ENCODE measurements around the gene TP53I3. TPM values are rescaled to one million over a fixed set of nuclear protein-coding genes. Genes with fewer than 3 reads are reported as not detected.

The TP53I3 gene
- total RNA-seq, 1 donor from 2014 or later = 15.4 TPM

GRCh38 chr2:24075259-24075658 is 9.4 kb downstream of the TP53I3 start:
- ATAC-seq (ENCODE audit: poor library complexity) = no peak
- no peak for DNase-seq
- intact Hi-C loops (cut with DNase I) = loop anchor here (5.0 kb wide), 1 partner anchor 148 kb away; the partner anchor contains the start of gene ATAD2B

- intact Hi-C loops (cut with DNase I) = no loop called here
- ATAC-seq (ENCODE audit: poor library complexity) (no peak), DNase-seq (no peak)
Observed at GRCh38 chr2:24073816-24074215, 10.8 kb downstream of the TP53I3 start.

DNA sequence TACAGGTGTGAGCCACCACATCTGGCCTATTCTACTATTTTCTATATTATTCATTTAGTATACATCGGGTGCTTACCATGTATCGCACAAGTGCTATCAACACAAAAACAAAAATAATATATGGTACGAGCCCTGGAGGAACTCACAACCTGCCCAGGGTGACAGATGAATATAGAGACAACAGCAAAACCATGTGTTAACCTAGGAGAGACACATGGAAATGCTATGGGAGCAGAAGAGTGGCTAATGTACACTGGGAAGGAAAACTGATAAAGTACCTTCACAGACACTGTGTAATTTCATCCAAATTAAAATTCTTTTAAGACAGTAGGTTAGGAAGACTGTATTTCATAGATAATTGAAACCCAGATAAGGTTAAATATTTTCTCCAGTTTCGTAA is 12.4 kb downstream of the TP53I3 start:
- no peak for DNase-seq
- intact Hi-C loops (cut with DNase I) = no loop called here
- ATAC-seq (ENCODE audit: poor library complexity) = no peak

- intact Hi-C loops (cut with DNase I) = no loop called here
- DNase-seq (no peak), ATAC-seq (ENCODE audit: poor library complexity) (no peak)
Observed at GRCh38 chr2:24065341-24065740, 19.3 kb downstream of the TP53I3 start.

DNA sequence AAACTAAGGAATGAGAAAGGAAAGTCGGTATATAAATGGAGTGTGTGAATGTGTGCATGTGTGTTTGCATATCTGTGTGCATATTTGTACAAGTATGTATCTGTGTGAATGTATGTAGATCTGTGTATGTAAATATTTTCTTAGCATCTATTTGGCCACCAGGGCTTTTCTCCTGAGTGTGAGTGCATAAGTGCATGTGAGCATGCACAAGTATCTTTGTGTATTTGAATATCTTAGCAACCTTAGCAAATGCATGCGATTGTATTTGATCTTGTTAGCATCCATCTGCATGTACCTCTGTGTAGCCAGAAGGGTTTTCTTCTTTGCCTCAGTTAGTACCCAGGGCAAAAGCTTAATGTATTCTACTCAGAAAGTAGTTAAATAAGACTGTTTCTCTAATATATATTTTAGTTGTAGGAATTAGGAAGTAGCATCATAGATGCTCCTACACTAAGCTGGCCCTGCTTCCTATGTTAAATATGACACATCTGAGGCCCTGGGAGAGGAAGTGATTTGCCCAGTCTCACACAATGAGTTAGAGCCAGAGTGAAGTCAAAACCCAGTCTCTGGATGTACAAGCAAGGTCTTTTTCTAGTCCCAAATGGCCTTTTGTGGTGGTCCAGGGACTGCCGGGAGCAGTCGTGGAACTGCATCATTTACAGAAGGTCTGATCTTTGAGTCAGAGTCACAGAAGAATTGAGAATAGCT is 25.9 kb downstream of the TP53I3 start:
- ATAC-seq (ENCODE audit: poor library complexity) (no peak), DNase-seq (no peak)
- intact Hi-C loops (cut with DNase I) = no loop called here

DNA sequence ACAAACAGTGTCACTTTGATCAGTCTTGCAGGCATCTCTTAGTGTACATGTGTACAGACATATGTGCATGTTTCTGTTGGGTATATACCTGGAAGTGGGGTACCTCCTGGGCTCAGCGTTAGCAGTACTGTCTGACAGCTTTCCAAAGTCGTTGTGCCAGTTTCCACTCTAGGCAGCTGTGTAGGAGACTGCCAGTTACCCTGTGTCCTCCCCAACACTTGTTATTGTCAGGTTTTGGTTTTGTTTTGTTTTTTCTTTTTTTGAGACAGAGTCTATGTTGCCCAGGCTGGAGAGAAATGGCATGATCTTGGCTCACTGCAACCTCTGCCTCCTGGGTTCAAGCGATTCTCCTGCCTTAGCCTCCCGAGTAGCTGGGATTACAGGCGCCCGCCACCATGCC is 28.9 kb downstream of the TP53I3 start:
- ATAC-seq (ENCODE audit: poor library complexity) (no peak), DNase-seq (no peak)
- intact Hi-C loops (cut with DNase I) = no loop called here

DNA sequence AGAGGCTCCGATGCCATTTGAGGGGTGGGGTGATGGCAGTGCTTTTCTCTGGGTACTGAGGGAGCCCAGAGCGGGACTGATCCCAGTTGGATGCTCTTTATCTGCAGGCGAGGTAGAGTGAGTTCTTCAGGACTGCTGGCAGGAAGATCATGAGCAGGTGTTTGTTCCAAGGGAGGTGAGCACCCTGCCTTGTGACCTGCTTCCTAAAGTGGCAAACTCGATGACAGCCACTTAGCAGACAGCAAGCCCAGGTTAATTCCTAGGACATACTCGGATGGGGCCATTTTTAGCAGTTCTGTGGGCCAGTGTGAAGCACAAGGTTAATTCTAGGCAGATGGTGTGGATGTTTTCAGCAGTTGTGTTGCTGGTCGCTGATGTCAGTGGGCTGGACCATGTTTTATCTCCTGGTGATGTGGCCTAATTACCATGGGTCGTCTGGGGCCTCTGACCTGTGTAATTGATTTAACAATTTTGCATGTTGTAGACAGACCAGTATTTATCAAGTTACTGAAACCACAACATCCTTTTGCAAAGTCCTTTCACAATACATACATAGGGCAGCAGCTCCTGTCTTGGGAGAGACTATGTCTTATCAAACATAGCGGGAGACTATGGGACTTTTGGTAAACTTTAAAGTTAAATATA is 30.1 kb downstream of the TP53I3 start:
- no peak for ATAC-seq (ENCODE audit: poor library complexity)

GRCh38 chr2:24052951-24053350 is 31.7 kb downstream of the TP53I3 start:
- ATAC-seq (ENCODE audit: poor library complexity) = no peak
- intact Hi-C loops (cut with DNase I) = no loop called here

More for the DNA sequence above, 30.1 kb downstream of the TP53I3 start:
- DNase-seq = no peak
- intact Hi-C loops (cut with DNase I) = no loop called here

DNA sequence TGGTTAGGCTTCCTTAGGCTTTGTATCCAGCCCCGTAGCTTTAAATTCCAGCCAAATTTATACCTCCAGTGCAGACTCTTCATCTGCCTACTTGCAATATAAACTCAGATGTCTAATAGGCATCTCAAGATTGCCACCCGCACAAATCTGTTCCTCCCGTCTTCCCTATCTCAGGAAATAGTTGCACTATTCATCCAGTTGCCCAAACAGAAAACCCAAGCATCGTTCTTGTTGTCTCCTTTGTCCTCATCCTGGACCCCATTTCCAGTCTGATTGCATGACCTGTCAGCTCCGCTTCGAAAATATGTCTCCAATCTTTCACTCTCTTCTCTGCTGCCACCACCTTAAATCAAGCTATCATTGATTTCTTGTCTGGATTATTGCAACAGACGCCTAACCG is 32.8 kb downstream of the TP53I3 start:
- ATAC-seq (ENCODE audit: poor library complexity) = no peak
- DNase-seq = no peak
- intact Hi-C loops (cut with DNase I) = no loop called here

More at GRCh38 chr2:24052951-24053350, 31.7 kb downstream of the TP53I3 start:
- no peak for DNase-seq

- intact Hi-C loops (cut with DNase I) = no loop called here
- ATAC-seq (ENCODE audit: poor library complexity) (peak; percentile 13), DNase-seq (peak; percentile 56)
Observed at GRCh38 chr2:24050041-24050979, 34.3 kb downstream of the TP53I3 start.

DNA sequence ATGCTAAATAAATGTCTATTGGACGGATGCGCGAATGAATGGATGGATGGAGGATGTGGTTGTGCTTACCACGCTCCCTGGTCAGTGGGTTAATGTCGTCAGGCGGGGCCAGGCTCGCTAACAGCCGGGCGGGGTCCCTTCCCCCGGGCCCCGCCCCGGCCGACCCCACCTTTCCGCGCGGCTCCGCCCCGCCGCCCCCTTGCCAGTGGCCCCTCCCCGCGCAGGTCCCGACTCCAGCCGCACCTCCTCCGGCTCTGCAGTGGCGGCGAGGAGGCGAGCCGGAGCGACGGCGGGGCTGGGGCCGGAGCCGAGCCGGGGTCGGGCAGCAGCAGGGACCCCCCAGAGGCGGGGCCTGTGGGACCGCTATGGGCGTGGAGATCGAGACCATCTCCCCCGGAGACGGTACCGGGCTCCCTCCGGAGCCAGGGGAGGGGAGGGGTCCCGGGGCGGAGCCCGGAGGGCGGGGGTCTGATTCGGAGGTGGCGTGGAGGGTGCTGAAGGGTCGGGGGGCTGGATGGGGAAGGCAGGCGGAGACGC is 35.1 kb downstream of the TP53I3 start, which contains the start of gene FKBP1B:
TSS of gene FKBP1B (plus strand) at position 257 of the 537 bp plus-strand sequence. CDS start at position 366, 109 bp downstream.
- intact Hi-C loops (cut with DNase I) = no loop called here
- ATAC-seq (ENCODE audit: poor library complexity) = peak; percentile 44

DNA sequence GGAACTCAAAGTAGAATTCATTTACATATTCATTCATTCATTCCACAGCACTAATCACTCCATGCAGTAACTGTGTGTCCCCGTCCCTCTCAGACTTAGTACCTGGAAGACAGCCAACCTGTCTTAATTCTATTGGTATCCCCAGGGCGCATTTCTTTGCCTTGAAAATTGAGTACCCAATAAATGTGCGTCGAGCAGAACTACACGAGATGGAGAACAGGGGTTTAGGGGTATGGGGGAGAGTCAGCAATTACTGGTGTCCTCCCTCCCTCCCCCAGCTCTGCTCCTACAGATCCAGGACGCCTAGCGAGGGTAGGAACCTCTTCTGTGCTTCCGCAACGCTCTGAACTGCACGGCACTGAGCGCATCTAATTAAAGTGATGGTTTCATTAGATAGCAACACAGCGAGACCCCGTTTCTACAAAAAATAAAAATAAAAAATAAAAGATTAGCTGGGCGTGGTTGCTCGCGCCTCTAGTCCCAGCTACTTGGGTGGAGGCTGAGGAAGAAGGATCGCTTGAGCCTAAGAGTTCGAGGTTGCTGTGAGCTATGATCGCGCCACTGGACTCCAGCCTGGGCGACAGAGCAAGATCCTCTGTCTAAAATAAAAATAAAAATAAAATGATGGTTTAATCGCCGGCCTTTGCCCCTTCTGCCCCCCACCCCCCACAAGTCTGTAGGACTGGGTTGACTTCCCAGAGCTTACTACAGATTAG is 35.7 kb downstream of the TP53I3 start:
- intact Hi-C loops (cut with DNase I) = no loop called here
- ATAC-seq (ENCODE audit: poor library complexity) (no peak), DNase-seq (no peak)

More for the DNA sequence above, 35.1 kb downstream of the TP53I3 start, which contains the start of gene FKBP1B:
- DNase-seq = peak; percentile 70

- ATAC-seq (ENCODE audit: poor library complexity) (no peak), DNase-seq (no peak)
- intact Hi-C loops (cut with DNase I) = no loop called here
Observed at GRCh38 chr2:24047703-24048033, 37.0 kb downstream of the TP53I3 start.

- intact Hi-C loops (cut with DNase I) = no loop called here
- peak; percentile 96 for DNase-seq
- ATAC-seq (ENCODE audit: poor library complexity) = peak; percentile 99
Observed at GRCh38 chr2:24046930-24047702, 37.5 kb downstream of the TP53I3 start, which contains the start of gene WDCP. TSS of gene WDCP (minus strand) at chr2:24047391. CDS start at chr2:24039494, 7,897 bp downstream.

GRCh38 chr2:24046599-24046929 is 38.1 kb downstream of the TP53I3 start:
- DNase-seq (no peak), ATAC-seq (ENCODE audit: poor library complexity) (no peak)
- intact Hi-C loops (cut with DNase I) = no loop called here

DNA sequence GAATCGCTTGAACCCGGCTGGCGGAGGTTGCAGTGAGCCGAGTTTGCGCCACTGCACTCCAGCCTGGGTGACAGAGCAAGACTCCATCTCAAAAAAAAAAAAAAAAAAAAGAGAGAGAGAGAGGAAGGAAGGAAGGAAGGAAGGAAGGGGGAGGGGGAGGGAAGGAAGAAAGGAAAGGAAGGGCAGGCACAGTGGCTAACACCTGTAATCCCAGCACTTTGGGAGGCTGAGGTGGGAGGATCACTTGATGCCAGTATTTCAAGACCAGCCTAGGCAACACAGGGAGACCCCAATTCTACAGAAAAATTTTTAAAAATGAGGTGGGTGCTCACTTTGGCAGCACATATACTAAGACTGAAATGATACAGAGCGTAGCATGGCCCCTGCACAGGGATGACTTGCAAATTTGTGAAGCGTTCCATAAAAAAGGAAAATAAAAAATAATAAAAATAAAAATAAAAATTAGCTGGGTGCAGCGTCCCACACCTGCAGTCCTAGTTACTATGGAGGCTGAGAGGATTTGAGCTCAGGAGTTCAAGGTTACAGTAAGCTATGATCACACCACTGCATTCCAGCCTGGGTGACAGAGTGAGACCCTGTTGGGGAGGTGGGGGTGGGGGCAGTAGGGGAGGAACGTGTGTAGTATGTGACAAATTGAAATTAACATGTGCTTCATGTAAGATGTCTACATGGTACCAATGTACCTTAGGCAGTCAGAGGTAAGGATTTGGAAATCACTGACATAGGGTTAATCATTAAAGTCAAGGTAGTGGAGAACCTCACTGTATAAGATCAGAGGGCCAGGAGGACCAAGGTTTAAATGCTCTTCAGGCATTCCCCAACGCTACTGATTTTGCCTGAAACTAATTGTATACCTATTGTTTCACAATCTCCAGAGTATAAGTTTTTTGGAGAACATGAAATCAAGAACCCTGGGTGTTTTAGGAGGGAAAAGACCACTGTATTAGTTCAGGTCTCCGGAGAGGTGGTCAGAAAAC is 38.8 kb downstream of the TP53I3 start:
- DNase-seq (no peak), ATAC-seq (ENCODE audit: poor library complexity) (no peak)
- intact Hi-C loops (cut with DNase I) = no loop called here
